G401.6 (cell line): Measurements from ENCODE around the gene ANTXR1.
"Not testable (repeated sequence)": the region's sequence is repeated elsewhere in the genome, so short reads cannot be mapped to it uniquely, and the experiment has no call there.

Experiments
- FAIRE-seq: peaks from 2 replicates; lab custom pipeline; 2012; peaks lifted over from hg19 to GRCh38; lab: Jason Lieb, UNC

The ANTXR1 gene

DNA sequence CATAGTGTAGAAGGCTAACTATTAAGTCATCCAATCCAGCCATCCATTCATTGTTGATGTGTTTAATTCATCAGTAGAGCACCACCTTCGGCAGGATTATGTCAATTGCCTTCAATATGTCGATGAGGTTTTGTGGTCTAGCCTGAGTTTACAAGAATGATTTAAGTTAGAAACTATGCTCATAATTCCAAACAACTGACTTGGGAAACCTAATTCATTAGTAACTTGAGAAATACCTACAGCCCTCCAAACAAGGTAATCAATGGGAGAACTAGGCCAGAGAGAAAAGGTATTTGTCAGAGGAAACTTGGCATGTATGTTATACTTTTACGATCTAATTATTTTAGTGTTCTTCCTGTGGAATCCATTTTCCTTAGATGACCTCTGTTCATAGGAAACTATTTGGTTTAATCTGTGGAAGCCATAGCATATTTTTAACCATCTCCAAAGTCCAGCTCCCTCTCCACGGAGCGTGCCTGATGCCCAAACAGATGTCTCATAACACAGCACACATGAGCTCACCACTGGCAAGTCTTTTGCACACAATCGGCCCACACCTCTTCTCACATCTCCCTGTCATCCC is 225.6 kb downstream of the ANTXR1 start:
- FAIRE-seq = no peak

DNA sequence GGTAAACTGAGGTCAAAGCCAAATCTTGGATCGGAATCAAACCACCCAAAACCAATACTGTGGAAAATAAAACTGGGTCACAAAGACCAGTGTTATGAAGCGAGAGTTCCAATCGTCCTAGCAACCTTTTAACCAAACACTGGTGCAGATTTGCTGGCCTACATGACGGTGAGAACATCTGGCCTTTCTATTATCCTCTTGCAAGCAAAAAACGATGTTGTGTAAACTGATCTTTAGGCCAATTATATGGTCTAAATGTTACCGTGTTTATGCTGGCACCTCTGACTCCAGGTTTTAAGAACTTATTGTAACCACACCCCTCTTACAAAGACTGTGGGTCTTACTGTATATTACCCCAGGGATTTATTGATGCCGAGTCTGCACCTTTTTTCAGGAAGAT is 228.1 kb downstream of the ANTXR1 start:
- FAIRE-seq = no peak

DNA sequence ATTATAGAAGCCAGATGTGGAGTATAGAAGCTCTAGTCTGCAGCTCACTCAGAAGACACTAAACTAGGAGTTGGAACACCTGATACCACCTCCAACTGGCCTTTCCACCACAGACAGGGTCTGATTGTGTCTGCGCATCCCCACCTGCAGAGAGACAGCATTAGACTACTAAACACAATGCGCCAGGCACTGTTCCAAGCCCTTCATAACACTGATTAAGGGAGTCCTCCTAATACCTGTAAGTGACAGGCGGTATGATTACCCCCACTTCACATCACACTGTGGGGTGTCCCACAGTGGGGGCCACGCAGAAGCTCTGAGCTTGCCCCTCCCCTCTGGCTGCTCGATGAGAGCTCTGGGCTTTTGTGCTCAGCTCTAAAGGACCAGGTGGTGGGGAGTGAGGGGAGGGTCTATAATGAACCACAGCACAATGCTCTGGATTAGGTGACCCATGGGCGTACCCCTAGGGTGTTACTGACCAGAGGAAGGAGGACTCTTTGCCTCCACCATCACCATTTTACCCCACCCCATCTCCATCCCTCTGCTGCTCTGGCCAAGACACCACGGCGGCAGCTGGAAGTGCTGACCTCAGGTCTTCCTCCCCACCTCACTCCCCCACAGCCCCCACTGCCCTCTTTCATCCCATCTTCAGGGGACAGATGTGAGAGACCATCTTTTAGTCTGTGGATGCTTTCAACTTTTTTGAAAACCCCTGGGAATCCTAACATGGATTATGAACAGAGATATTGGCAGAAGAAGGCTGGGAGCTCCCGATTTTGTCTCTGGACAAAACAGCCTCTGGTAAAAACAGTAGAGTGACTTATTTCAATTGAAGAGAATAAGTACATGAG is 228.9 kb downstream of the ANTXR1 start:
- FAIRE-seq = no peak

DNA sequence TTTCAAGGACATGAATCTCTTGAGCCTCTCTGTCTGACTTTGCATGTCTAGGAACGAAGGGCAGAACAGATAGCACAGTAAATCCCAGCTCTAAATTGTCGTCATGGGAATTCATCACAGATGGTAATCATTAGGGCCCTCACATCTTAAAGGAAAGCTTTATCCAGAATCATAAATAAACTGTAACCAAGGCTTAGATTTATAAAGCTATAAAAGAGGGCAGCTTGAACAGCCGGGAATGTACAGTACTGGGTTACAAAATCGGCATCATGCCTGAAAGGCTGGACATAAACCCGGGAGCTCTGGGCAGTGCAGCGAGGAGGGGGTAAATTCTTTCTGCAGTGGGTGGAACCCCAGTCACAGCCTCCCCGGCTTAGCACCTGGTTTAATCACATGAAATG is 229.7 kb downstream of the ANTXR1 start:
- no peak for FAIRE-seq

DNA sequence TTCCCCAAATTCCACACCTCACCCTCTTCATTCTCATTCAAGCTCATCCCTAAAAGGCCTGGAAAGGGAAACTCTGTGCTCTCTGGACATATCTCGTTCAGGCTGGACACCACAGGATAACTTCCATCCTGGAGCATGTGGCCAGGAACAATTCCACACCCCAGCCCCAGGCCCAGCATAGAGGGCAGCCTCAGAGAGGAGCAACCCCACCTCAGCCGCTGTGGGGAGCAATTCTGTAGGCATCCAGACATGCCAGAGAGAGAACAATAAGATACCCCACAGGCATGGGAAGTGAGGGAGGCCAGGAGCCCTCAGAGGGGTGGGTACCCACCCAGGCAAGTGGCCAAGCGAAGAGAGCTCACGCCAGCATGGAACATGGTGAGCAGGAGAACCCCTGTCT is 230.7 kb downstream of the ANTXR1 start:
- FAIRE-seq = no peak

DNA sequence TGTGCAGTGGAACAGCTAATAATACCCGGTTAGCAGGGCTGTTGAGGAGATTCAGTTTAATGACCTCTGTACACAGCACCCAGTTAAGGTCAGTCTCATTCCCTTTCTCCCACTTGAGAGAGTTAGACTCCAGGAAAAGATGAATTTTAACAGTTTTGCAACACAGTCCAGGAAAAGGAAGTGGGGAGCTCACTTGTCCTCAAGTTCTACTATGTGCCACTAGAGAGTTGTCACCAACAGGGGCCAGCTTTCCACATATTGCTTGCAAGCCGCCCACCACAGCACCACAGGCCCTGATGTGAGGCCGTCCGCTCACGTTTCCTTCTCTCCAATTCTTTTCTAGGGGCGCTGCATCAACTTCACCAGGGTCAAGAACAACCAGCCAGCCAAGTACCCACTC is 231.9 kb downstream of the ANTXR1 start:
- no peak for FAIRE-seq

DNA sequence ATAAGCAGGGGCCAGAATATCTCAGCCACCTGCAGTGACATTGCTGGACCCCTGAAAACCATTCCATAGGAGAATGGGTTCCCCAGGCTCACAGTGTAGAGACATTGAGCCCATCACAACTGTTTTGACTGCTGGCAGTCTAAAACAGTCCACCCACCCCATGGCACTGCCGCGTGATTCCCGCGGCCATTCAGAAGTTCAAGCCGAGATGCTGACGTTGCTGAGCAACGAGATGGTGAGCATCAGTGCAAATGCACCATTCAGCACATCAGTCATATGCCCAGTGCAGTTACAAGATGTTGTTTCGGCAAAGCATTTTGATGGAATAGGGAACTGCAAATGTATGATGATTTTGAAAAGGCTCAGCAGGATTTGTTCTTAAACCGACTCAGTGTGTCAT is 234.6 kb downstream of the ANTXR1 start:
- FAIRE-seq = no peak

DNA sequence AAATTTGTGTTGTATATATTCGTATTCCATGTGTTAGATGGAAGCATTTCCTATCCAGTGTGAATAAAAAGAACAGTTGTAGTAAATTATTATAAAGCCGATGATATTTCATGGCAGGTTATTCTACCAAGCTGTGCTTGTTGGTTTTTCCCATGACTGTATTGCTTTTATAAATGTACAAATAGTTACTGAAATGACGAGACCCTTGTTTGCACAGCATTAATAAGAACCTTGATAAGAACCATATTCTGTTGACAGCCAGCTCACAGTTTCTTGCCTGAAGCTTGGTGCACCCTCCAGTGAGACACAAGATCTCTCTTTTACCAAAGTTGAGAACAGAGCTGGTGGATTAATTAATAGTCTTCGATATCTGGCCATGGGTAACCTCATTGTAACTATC is 235.3 kb downstream of the ANTXR1 start:
- no peak for FAIRE-seq

DNA sequence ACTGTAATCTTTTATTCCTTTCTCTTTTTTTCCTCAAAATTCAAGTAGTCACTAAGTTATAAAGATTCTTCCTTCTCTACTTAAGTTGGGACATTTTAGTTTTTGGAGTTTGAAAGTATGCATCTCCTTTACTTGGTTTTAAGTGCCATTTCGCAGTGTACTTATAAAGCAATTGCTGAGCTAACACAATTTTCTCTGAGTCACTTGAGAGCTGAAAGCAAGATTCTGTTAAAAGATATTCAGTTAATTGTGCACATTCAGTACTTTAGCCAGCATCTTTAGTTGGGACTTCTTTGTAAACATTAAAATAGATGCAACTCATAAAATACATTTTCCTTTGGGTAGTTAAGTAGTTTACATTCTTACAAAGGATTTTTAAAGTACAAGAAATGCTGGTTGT is 238.0 kb downstream of the ANTXR1 start:
- no peak for FAIRE-seq

DNA sequence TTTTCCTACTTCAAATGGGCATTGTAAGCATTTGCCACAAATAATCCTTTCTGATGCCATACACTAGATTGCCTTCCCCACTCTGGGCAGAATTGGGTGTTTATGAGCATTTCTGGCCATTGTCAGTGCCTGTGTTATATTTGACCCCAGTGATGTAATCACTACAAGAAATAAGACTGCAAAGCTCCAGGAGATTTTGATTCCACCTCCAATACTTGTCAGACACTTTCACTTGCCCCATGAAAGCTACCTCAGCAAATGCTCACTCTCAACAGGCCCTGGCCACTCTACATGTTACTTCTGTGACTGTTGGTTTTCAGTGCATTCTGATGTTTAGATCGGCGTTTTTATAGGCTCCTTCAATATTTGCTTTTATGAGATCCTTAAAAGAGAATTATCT is 239.0 kb downstream of the ANTXR1 start:
- FAIRE-seq = no peak

DNA sequence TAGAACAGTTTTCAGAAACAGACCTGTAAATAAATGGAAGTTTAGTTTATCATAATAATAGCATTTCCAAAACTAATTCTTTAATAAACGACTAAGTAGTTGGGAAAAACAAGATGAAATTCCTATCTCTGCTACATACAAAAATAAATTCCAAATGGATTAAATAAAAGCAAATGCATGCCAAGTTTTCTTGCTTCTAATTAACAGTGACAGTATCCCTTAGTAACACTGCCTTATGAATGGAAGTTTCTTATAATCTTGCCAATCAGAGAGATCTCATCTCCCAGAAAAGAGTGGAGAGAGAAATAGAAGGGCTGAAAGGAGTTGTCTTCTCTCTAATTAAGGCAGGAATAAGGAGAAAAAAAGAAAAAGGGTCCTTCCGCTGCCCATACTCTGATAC is 240.1 kb downstream of the ANTXR1 start:
- no peak for FAIRE-seq

DNA sequence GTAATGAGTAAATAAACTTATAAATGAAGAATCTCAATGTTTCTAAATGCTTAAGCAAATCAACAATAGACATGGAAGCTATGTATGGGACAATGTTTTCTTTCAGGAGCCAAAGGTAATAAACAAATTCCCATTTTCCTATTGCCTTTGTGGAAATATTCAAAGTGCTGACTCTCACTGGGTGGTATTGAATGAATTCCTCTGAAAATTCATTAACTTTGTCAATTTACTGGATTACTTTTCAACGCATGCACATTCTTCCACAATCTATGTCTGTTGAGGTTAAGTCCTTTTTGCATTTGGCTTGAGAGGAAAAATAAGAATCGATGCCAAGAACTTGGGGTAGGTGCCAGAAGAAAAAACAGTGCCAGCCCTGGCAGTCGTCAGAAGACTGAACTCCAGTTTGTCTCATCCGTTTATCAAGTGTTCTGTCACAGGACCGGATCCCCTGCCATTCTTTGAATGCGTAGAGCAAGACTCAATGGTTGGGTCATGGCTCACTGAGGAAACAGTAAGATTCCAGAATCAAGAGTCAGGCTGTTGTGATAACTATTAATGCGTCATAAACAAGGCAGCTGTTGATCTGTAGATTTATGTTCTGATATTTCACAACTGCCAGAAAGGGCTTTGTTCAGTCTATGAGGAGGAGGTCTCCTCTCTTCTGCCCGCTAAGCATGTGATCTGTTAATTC is 240.8 kb downstream of the ANTXR1 start:
- FAIRE-seq = no peak

DNA sequence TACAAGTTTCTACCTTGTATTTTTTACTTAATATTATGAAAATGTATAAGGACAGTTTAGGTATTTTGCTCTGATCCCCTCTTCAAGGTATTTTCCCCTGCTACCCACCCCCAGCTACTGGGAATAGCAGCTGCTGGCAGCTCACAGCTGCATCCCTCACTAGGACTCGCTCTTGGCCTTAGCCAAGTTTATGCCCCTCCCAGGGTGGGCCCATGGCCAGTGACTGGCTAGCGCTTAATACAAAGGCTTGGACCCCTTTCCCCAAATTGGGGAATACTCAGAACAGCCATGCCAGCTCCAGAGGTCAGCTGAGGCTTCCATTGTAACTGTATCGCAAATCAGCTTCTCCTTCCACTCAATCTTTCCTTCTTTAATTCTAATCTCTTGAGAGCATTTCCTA is 242.8 kb downstream of the ANTXR1 start:
- FAIRE-seq = no peak

DNA sequence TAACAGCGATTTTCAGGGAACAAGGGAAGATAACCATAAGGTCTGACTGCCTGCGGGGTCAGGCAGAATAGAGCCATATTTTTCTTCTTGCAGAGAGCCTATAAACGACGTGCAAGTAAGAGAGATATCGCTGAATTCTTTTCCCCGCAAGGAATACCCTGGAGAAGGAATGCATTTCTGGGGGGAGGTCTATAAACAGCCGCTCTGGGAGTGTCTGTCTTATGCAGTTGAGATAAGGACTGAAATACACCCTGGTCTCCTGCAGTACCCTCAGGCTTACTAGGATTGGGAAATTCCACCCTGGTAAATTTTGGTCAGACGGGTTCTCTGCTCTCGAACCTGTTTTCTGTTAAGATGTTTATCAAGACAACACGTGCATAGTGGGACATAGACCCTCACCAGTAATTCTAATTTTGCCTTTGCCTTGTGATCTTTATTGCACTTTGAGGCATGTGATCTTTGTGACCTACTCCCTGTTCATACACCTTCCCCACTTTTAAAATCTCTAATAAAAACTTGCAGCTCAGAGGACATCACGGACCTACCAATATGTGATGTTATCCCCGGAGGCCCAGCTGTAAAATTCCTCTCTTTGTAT is 247.1 kb downstream of the ANTXR1 start:
- FAIRE-seq = not testable (repeated sequence)

DNA sequence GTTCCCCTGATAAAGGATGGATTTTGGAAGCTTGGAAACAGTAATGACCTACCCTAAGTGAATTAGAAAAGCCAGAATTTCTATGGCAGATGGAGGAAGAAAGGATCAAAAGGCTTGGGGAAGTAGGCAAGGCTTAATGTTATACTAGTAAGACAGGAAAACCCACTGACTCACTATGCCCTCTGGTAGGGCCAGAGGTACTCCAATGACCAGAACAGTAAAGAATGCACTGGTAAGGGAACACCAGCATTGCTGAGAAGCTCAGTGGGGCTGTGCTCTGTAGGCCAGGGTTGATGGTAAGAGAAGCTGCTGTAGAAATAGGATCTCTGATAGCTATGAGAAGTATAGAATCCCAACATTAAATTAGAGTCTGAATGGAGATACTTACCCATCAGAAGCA is 247.7 kb downstream of the ANTXR1 start:
- FAIRE-seq = no peak

DNA sequence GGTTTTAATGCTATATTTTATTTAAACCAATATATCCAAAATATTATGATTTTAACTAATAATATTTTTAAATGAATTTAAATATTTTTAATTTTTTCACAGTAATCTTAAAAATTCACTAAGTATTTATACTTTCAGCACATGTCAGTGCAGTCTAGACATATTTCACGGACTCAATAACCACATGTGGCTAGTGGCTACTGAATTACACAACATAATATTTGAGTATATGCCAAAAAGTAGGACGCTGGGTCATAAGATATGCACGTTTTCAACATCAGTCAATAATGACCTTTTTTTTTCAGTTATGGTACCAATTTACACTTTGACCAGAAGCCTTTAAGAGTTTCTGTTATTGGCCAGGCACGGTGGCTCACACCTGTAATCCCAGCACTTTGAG is 256.4 kb downstream of the ANTXR1 start:
- peak; percentile 15 for FAIRE-seq

DNA sequence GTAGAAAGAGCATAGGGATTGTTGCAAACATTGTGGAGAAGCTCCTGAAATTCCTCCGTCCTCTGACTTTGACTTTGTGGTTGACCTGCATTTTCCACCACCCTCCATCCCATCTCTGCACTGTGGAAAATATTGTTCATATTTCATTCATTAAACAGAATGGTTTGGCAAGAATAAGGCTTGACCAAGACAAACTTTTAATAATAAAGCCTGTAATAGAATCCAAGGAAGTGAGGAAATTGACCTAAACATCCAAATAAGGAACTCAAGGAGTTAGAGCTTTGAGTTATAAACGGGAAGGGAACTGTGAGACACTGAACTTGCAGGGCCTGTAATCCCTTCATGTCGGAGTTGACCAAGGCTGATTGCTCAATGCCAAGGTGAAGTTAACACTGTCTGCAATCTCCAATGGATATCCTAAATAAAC is 258.9 kb downstream of the ANTXR1 start:
- no peak for FAIRE-seq

DNA sequence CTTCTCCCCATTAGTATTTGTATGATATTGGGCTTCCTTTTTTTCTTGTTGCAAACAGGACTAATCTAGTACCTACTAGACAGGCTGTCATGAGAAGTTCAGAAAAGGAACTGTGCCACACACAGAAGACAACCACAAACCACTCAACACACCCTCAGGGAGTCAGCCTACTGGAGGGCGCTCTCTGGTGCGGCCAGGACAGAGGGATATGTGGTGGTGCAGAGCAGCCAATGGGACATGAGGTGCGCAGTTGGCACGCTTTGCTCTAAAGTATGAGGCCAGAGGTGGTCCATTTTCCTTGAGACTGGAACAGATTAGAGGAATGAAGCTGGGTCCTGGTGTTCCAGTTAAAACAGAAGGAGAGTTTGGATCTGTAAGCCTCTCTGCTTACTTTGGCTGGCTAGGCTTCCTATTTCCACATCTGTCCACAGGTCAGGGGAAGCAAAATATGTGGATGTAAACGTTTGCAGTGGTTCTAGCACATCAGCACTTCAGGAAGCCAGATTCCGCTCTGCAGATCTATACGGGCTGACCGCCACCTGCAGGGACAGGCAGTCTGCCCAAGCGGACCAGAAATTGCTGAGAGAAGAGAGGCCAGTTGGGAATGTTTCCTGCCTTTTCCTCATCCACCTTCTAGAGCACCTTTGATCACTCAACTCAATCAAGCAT is 260.0 kb downstream of the ANTXR1 start:
- no peak for FAIRE-seq

DNA sequence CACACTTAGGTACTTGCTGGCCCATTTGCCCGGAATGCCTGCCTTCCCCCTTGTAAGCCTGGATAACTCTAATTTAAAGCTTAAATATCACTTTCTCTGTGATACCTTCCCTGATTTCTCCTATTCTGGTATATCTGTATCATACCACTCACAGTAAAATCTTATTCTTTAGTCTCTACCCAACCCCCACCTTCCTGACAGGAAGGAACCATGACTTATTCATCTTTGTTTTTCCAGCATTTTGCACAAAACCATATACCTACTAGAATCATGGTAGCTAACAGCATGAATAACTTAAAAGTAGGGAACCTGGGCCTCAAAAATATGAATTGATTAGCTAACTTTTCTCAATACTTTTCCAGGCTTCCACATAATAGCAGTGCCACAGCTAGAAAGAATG is 262.5 kb downstream of the ANTXR1 start:
- no peak for FAIRE-seq

DNA sequence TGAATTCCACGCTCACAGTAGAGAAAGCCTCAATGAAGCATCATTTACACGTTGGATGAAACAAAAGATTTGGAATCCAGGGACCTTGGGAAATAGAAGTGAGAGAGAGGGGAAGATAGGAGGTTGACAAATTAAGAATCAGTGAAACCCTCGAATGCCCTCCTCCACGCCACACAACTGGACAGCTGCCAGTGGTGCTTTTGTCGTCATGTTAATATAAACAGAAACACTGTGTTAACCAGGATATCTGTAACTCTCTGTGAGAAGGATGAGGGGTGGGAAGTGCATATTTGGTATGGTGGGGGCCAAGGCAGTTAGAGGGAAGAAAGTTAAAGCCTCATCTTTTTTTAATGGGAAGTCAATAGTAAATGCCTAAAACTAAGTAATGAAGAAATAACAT is 265.4 kb downstream of the ANTXR1 start:
- no peak for FAIRE-seq

DNA sequence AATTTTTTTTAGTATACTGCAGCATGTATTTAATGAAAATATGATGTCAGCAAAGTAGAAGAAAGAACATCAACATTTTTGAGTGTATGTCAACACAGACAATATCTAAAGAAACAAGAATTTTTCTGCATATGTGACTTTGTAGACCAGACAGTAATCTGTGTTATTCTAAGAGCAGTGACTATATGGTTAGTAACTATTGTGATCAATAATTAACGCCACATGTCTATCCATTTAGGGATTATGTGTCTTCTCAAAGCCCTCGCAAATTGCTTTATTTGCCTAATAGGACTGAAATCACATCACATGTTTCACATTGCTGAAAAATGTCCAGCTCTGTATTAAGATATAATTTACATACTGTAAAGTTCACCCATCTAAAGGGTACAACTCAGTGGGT is 266.2 kb downstream of the ANTXR1 start:
- no peak for FAIRE-seq

DNA sequence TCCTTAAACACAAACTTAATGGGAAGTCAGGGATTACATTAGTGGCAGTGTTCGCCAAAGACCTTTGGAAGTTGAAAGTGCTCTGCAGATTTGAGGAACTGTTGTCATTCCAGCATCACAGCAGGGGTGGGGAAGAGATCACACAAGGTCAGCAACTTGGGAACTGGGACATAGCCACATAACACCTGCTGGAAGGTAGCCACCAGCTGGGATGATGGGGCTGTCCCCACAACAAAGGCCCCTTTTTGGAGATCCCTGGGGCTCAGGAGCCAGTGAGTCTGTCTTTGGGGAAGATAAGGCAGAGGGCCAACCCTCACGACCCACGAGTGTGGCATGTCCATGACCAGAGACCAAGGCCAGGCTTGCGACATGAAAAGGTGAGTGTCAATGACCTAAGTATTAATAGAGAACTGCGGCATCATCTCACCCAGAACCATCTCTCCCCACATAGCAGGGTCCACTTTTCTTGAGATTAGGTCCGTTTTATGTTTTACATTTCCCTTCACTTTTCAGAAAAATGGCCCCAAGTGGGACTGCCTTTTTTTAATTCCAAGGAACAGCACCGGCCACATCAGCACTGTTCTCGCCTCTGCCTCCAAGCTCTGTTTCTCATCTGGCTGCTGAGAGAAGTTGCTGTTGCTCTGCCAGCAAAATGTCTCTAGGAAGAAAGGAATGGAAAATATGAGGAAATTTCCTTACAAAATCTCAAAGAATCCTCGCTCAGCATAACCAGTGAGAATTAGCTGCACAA is 267.1 kb downstream of the ANTXR1 start:
- no peak for FAIRE-seq
